Measurements from ENCODE around the gene EPB41L1.

The EPB41L1 gene

GRCh38 chr20:36234771-36235320 lies 80.3 kb downstream of the EPB41L1 start:
- DNase-seq, result no peak

- peak; percentile 25 for DNase-seq
Measured at GRCh38 chr20:36235892-36236785, 81.6 kb downstream of the EPB41L1 start, which contains the start of gene AAR2. TSS of gene AAR2 (plus strand) at chr20:36236478. CDS start at chr20:36239869, 3,391 bp downstream.

- no peak for DNase-seq
Measured at GRCh38 chr20:36236786-36237121, 82.2 kb downstream of the EPB41L1 start.

- no peak for DNase-seq
Measured at GRCh38 chr20:36237477-36237876, 82.9 kb downstream of the EPB41L1 start.

- DNase-seq, result no peak
Measured at GRCh38 chr20:36238153-36238552, 83.6 kb downstream of the EPB41L1 start.

- DNase-seq, result no peak
Measured at GRCh38 chr20:36238760-36239159, 84.2 kb downstream of the EPB41L1 start.

GRCh38 chr20:36240076-36240475 lies 85.5 kb downstream of the EPB41L1 start:
- no peak for DNase-seq

- DNase-seq, result no peak
Measured at GRCh38 chr20:36241678-36242077, 87.1 kb downstream of the EPB41L1 start.

GRCh38 chr20:36243726-36244125 lies 89.2 kb downstream of the EPB41L1 start:
- no peak for DNase-seq

GRCh38 chr20:36246401-36246800 lies 91.9 kb downstream of the EPB41L1 start:
- no peak for DNase-seq

GRCh38 chr20:36248836-36249235 lies 94.3 kb downstream of the EPB41L1 start:
- DNase-seq, result no peak

GRCh38 chr20:36249450-36249849 lies 94.9 kb downstream of the EPB41L1 start:
- DNase-seq, result no peak

- no peak for DNase-seq
Measured at GRCh38 chr20:36251426-36251825, 96.9 kb downstream of the EPB41L1 start.

- DNase-seq, result no peak
Measured at GRCh38 chr20:36252511-36252910, 98.0 kb downstream of the EPB41L1 start.

- no peak for DNase-seq
Measured at GRCh38 chr20:36253036-36253435, 98.5 kb downstream of the EPB41L1 start.

GRCh38 chr20:36254076-36254475 lies 99.5 kb downstream of the EPB41L1 start:
- DNase-seq, result no peak

GRCh38 chr20:36255445-36255844 lies 100.9 kb downstream of the EPB41L1 start:
- DNase-seq, result no peak

- DNase-seq, result no peak
Measured at GRCh38 chr20:36259177-36260061, 104.9 kb downstream of the EPB41L1 start.

- DNase-seq, result no peak
Measured at GRCh38 chr20:36260316-36260715, 105.8 kb downstream of the EPB41L1 start.

GRCh38 chr20:36261389-36262105 lies 107.0 kb downstream of the EPB41L1 start:
- no peak for DNase-seq

- DNase-seq, result no peak
Measured at GRCh38 chr20:36262440-36262839, 107.9 kb downstream of the EPB41L1 start.

GRCh38 chr20:36264426-36265246 lies 110.1 kb downstream of the EPB41L1 start:
- DNase-seq, result no peak
